ENCODE measurements around the gene RANBP3.

DNA sequence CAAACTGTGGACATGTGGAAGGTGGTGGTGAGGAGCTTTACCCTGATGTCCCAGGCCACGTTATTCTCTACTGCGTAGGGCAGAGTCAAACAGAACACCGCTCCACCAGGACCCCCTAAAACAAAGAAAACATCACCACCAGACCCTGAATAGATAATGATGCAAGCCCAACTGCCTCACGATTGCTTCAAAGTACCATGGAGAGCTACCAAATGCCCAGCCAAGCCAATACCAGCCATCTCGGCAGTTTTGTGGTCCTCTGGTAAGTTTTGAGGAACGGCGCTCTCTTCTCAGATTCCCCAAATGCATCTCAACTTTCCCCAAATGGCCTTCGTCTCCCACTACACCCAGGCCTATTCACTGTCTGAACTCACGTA, 5.6 kb downstream of the RANBP3 start:
- TF ChIP-seq EZH2 (optimal IDR thresholded peaks at IDR 0.05; ENCODE audit: low read depth, low read length) (no peak), EZH2phosphoT487 (IDR thresholded peaks at IDR 0.05; ENCODE audit: low read length) (no peak)
- TF ChIP-seq, protein P1, sequence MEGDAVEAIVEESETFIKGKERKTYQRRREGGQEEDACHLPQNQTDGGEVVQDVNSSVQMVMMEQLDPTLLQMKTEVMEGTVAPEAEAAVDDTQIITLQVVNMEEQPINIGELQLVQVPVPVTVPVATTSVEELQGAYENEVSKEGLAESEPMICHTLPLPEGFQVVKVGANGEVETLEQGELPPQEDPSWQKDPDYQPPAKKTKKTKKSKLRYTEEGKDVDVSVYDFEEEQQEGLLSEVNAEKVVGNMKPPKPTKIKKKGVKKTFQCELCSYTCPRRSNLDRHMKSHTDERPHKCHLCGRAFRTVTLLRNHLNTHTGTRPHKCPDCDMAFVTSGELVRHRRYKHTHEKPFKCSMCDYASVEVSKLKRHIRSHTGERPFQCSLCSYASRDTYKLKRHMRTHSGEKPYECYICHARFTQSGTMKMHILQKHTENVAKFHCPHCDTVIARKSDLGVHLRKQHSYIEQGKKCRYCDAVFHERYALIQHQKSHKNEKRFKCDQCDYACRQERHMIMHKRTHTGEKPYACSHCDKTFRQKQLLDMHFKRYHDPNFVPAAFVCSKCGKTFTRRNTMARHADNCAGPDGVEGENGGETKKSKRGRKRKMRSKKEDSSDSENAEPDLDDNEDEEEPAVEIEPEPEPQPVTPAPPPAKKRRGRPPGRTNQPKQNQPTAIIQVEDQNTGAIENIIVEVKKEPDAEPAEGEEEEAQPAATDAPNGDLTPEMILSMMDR (IDR thresholded peaks at IDR 0.05; ENCODE audit: low read length) = no peak

Measured in MM.1S (cell line).